ENCODE data around the gene PTPRA.

The PTPRA gene

GRCh38 chr20:2864626-2865025 is 8.7 kb upstream of the PTPRA start:
- TF ChIP-seq, protein P1, sequence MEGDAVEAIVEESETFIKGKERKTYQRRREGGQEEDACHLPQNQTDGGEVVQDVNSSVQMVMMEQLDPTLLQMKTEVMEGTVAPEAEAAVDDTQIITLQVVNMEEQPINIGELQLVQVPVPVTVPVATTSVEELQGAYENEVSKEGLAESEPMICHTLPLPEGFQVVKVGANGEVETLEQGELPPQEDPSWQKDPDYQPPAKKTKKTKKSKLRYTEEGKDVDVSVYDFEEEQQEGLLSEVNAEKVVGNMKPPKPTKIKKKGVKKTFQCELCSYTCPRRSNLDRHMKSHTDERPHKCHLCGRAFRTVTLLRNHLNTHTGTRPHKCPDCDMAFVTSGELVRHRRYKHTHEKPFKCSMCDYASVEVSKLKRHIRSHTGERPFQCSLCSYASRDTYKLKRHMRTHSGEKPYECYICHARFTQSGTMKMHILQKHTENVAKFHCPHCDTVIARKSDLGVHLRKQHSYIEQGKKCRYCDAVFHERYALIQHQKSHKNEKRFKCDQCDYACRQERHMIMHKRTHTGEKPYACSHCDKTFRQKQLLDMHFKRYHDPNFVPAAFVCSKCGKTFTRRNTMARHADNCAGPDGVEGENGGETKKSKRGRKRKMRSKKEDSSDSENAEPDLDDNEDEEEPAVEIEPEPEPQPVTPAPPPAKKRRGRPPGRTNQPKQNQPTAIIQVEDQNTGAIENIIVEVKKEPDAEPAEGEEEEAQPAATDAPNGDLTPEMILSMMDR (IDR thresholded peaks at IDR 0.05; ENCODE audit: insufficient read depth, low read length, missing control alignments) = no peak
- POLR2A ChIA-PET = no interaction called here
- no peak for DNase-seq (ENCODE audit: low read depth, low spot score)
- H3K4me3 ChIP-seq (ENCODE audit: low read depth, low read length) = no peak overlapping the region
- CTCF ChIA-PET = interaction anchor here (1.8 to 2.3 kb wide), 2 partner anchors 13 to 136 kb away, joined by 4 to 10 read pairs; no protein-coding TSS in a partner anchor

DNA sequence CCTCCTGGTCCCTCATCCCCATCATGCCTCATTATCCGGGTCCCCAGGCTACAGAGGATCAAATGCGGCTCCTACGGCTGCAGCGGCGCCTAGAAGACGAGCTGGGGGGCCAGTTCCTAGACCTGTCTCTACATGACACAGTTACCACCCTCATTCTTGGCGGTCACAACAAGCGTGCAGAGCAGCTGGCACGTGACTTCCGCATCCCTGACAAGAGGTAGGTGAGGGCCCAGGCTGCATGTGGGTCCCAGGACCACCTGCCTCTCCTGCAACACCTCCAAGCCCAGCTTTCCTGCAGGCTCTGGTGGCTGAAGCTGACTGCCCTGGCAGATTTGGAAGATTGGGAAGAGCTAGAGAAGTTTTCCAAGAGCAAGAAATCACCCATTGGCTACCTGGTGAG is 8.2 kb upstream of the PTPRA start:
- no peak for DNase-seq (ENCODE audit: low read depth, low spot score)
- H3K4me3 ChIP-seq (ENCODE audit: low read depth, low read length) = no peak overlapping the region
- TF ChIP-seq, protein P1 (IDR thresholded peaks at IDR 0.05; ENCODE audit: insufficient read depth, low read length, missing control alignments) = no peak
- POLR2A ChIA-PET = no interaction called here
- CTCF ChIA-PET = interaction anchor here (1.8 to 2.3 kb wide), 2 partner anchors 13 to 136 kb away, joined by 4 to 10 read pairs; no protein-coding TSS in a partner anchor

- ChIA-PET CTCF (interaction anchor here (1.8 to 2.3 kb wide), 2 partner anchors 14 to 135 kb away, joined by 4 to 10 read pairs; no protein-coding TSS in a partner anchor), POLR2A (no interaction called here)
- no peak overlapping the region for H3K4me3 ChIP-seq (ENCODE audit: low read depth, low read length)
- no peak for DNase-seq (ENCODE audit: low read depth, low spot score)
- TF ChIP-seq, protein P1 (IDR thresholded peaks at IDR 0.05; ENCODE audit: insufficient read depth, low read length, missing control alignments) = peak; percentile 2
These were observed 7.7 kb upstream of the PTPRA start for GRCh38 chr20:2865630-2866029.

DNA sequence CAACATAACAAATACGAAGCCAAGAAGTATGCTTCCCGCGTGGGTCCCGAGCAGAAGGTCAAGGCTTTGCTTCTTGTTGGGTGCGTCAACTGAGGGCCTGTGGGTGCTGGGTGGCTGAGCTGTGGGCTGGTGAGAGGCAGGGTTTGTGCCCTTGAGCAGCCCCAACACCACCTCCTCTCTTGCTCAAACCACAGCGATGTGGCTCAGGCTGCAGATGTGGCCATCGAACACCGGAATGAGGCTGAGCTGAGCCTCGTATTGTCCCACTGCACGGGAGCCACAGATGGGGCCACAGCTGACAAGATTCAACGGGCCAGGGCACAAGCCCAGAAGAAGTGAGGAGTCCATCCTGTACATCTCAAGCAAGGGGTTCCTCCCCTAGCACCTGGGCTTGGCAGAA is 7.0 kb upstream of the PTPRA start:
- TF ChIP-seq, protein P1 (IDR thresholded peaks at IDR 0.05; ENCODE audit: insufficient read depth, low read length, missing control alignments) = no peak
- ChIA-PET POLR2A (no interaction called here), CTCF (interaction anchor here (1.8 kb wide), 1 partner anchor 135 kb away, joined by 4 read pairs; no protein-coding TSS in a partner anchor)
- no peak for DNase-seq (ENCODE audit: low read depth, low spot score)
- no peak overlapping the region for H3K4me3 ChIP-seq (ENCODE audit: low read depth, low read length)

GRCh38 chr20:2867081-2867864 is 6.0 kb upstream of the PTPRA start:
- ChIA-PET POLR2A (no interaction called here), CTCF (interaction anchor here (0.8 to 1.2 kb wide), 2 partner anchors 8 to 15 kb away, joined by 4 read pairs; no protein-coding TSS in a partner anchor)
- DNase-seq (ENCODE audit: low read depth, low spot score) = no peak
- TF ChIP-seq, protein P1 (IDR thresholded peaks at IDR 0.05; ENCODE audit: insufficient read depth, low read length, missing control alignments) = no peak
- no peak overlapping the region for H3K4me3 ChIP-seq (ENCODE audit: low read depth, low read length)

GRCh38 chr20:2869381-2869780 is 3.9 kb upstream of the PTPRA start:
- TF ChIP-seq, protein P1 (IDR thresholded peaks at IDR 0.05; ENCODE audit: insufficient read depth, low read length, missing control alignments) = no peak
- CTCF ChIA-PET = interaction anchor here (2.0 kb wide), 1 partner anchor 18 kb away, joined by 11 read pairs; no protein-coding TSS in a partner anchor
- no peak overlapping the region for H3K4me3 ChIP-seq (ENCODE audit: low read depth, low read length)
- no peak for DNase-seq (ENCODE audit: low read depth, low spot score)
- POLR2A ChIA-PET = no interaction called here

Measured in AG04449 (cell line).